ENCODE data around the gene ZGPAT. TPM values are rescaled to one million over a fixed set of nuclear protein-coding genes. Genes with fewer than 3 reads are reported as not detected.

Gene ZGPAT
- total and polyA plus RNA-seq, 9 of the 15 experiments (the other 6 are each of a cell fraction or from before 2014, with no cell fraction given): 0.14 to 26.6 (median 7.4) TPM

- TF ChIP-seq REST (IDR thresholded peaks at IDR 0.05; ENCODE audit: borderline replicate concordance) (no peak), REST (CRISPR knock-in tag; IDR thresholded peaks at IDR 0.05; ENCODE audit: low read depth) (no peak), HMGN3 (IDR thresholded peaks at IDR 0.05; ENCODE audit: borderline replicate concordance, extremely low read depth, insufficient read length, low read depth, low read length) (no peak), ZBTB33 (CRISPR knock-in tag; IDR thresholded peaks at IDR 0.05) (peak; percentile 75), NR2C2 (CRISPR knock-in tag; IDR thresholded peaks at IDR 0.05) (0 out of 2 replicates have a peak, but pooled peaks have one; percentile 12), NR2C2 (tag; IDR thresholded peaks at IDR 0.05) (0 out of 2 replicates have a peak, but pooled peaks have one; percentile 21), MYBL2 (IDR thresholded peaks at IDR 0.05; ENCODE audit: low read depth) (no peak), MYBL2 (CRISPR knock-in tag; IDR thresholded peaks at IDR 0.05; ENCODE audit: borderline replicate concordance) (no peak), TFE3 (CRISPR knock-in tag; IDR thresholded peaks at IDR 0.05) (no peak), TCF15 (CRISPR knock-in tag; IDR thresholded peaks at IDR 0.05) (no peak), FOXM1 (IDR thresholded peaks at IDR 0.05; ENCODE audit: low read depth) (no peak), FOXM1 (CRISPR knock-in tag; IDR thresholded peaks at IDR 0.05; ENCODE audit: low read depth) (no peak), ZFX (CRISPR knock-in tag; IDR thresholded peaks at IDR 0.05) (peak; percentile 57), THRAP3 (IDR thresholded peaks at IDR 0.05; ENCODE audit: borderline replicate concordance) (no peak)
These were observed 21.1 kb upstream of the ZGPAT start (continued) for GRCh38 chr20:63686492-63687321.
